Activated CD4-positive, CD25-positive, alpha-beta regulatory T cell treated with anti-CD3 and anti-CD28 coated beads, Interleukin-2, amount 50 U/mL, for 72 hours (primary cell): ENCODE results near the gene VAV2.

ENCODE experiments used
- DNase-seq: peaks from one replicate; pipeline ENCODE4 v3.0.0; 2021

The VAV2 gene

GRCh38 chr9:133715295-133715865 lies 276.7 kb downstream of the VAV2 start:
- DNase-seq = no peak

- DNase-seq = no peak
Observed at GRCh38 chr9:133714606-133715294, 277.4 kb downstream of the VAV2 start.

GRCh38 chr9:133713960-133714495 lies 278.1 kb downstream of the VAV2 start:
- no peak for DNase-seq

GRCh38 chr9:133713150-133713959 lies 278.8 kb downstream of the VAV2 start:
- DNase-seq = no peak

GRCh38 chr9:133712221-133713100 lies 279.7 kb downstream of the VAV2 start:
- no peak for DNase-seq
